Suprapubic skin (tissue), 3 donors: ENCODE measurements around the gene TCF12.

Experiments
- POLR2A ChIP-seq, 2 donors: fragments of 450-650 bp; IDR thresholded peaks; one replicate each; pipeline ENCODE4 v1.6.1; 2017; ENCODE audit warnings: antibody characterized with exemption in 2 of 2, mild to moderate bottlenecking in 2 of 2, moderate library complexity in 2 of 2
- TF ChIP-seq, protein P1 (sequence below), 2 donors: fragments of 200-600 bp in 1 of 2; fragments of 450-650 bp in 1 of 2; sonication (generic) in 1 of 2; IDR thresholded peaks; one replicate each; pipeline ENCODE4 v1.5.1; 2016 to 2019; ENCODE audit warnings: antibody characterized with exemption in 2 of 2, mild to moderate bottlenecking in 1 of 2, moderate library complexity in 1 of 2

DNA sequence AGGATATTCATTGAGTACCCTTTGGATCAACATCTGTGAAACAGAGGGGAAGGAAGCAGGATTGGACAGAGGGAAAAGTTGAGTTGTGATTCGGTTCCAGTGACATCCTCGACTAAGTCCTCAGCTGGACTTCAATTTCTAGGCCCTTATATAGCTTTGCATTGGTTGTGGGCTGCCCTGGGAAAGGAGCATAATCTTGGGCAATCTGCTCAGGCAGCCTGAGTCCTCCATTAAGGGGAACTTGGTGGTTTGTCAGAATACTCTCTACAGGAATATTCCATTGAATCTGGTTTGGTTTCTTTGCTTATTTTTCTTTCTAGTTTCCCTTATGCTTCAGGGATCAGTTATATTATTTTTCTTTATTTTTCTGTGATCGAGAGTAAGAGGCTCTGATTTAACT lies 94.1 kb downstream of the TCF12 start:
- TF ChIP-seq, protein P1, sequence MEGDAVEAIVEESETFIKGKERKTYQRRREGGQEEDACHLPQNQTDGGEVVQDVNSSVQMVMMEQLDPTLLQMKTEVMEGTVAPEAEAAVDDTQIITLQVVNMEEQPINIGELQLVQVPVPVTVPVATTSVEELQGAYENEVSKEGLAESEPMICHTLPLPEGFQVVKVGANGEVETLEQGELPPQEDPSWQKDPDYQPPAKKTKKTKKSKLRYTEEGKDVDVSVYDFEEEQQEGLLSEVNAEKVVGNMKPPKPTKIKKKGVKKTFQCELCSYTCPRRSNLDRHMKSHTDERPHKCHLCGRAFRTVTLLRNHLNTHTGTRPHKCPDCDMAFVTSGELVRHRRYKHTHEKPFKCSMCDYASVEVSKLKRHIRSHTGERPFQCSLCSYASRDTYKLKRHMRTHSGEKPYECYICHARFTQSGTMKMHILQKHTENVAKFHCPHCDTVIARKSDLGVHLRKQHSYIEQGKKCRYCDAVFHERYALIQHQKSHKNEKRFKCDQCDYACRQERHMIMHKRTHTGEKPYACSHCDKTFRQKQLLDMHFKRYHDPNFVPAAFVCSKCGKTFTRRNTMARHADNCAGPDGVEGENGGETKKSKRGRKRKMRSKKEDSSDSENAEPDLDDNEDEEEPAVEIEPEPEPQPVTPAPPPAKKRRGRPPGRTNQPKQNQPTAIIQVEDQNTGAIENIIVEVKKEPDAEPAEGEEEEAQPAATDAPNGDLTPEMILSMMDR (IDR thresholded peaks at IDR 0.05), result no peak
- TF ChIP-seq POLR2A (IDR thresholded peaks at IDR 0.05), result no peak
